ENCODE measurements around the gene PILRA. TPM values are rescaled to one million over a fixed set of nuclear protein-coding genes. Genes with fewer than 3 reads are reported as not detected.
"Not testable (repeated sequence)": the region's sequence is repeated elsewhere in the genome, so short reads cannot be mapped to it uniquely, and the experiment has no call there.

PILRA gene
- total RNA-seq, 4 donors from 2014 or later = 0.62 to 5.4 (median 2.0) TPM

GRCh38 chr7:100378114-100378755 is 4.9 kb downstream of the PILRA start:
- Histone ChIP-seq H3K36me3 (no peaks in the 10 kb centered on the region), H3K27ac (no peak overlapping the region), H3K4me1 (no peaks in the 10 kb centered on the region), H3K9me3 (no peaks in the 10 kb centered on the region), H3K27me3 (no peaks in the 10 kb centered on the region), H3K4me3 (no peak overlapping the region)
- intact Hi-C loops (cut with DNase I; ENCODE audit: low total_unique reads) = no loop called here
- in situ Hi-C loops (cut with MboI; ENCODE audit: low sequenced_read_pairs in 4 of 4) = no loop called here
- ATAC-seq = no peak
- TF ChIP-seq POLR2A (IDR thresholded peaks at IDR 0.05) = no peak
- no peak for TF ChIP-seq CTCF (IDR thresholded peaks at IDR 0.05 in 4 of 5, conservative IDR thresholded peaks at IDR 0.05 in 1 of 5)
- DNase-seq = no peak

- H3K9me3 ChIP-seq = no peaks in the 10 kb centered on the region
- no peak for DNase-seq
- no peaks in the 10 kb centered on the region for H3K27me3 ChIP-seq
- no peaks in the 10 kb centered on the region for H3K36me3 ChIP-seq
- TF ChIP-seq POLR2A (IDR thresholded peaks at IDR 0.05) (no peak), CTCF (IDR thresholded peaks at IDR 0.05 in 4 of 5, conservative IDR thresholded peaks at IDR 0.05 in 1 of 5) (no peak)
- intact Hi-C loops (cut with DNase I; ENCODE audit: low total_unique reads) = no loop called here
- peaks cover 0 to 7% of the 10 kb centered on the region in 2 donors for H3K4me1 ChIP-seq
- H3K4me3 ChIP-seq = no peak overlapping the region
- in situ Hi-C loops (cut with MboI; ENCODE audit: low sequenced_read_pairs in 4 of 4) = no loop called here
- H3K27ac ChIP-seq = no peak overlapping the region
- ATAC-seq = no peak
These were observed 6.9 kb downstream of the PILRA start for GRCh38 chr7:100380196-100380595.

- intact Hi-C loops (cut with DNase I; ENCODE audit: low total_unique reads); ATAC-seq; H3K9me3 ChIP-seq; H3K4me3 ChIP-seq; DNase-seq; H3K27me3 ChIP-seq; in situ Hi-C loops (cut with MboI; ENCODE audit: low sequenced_read_pairs in 4 of 4); H3K27ac ChIP-seq; H3K36me3 ChIP-seq: not testable (repeated sequence)
- H3K4me1 ChIP-seq = peaks cover 0 to 13% of the 10 kb centered on the region in 2 donors
These were observed 8.4 kb downstream of the PILRA start for GRCh38 chr7:100381531-100382233.

GRCh38 chr7:100382234-100382853 is 9.1 kb downstream of the PILRA start:
- ATAC-seq; H3K36me3 ChIP-seq; H3K4me3 ChIP-seq; H3K27ac ChIP-seq; H3K27me3 ChIP-seq; H3K9me3 ChIP-seq; in situ Hi-C loops (cut with MboI; ENCODE audit: low sequenced_read_pairs in 4 of 4); DNase-seq; intact Hi-C loops (cut with DNase I; ENCODE audit: low total_unique reads): not testable (repeated sequence)
- H3K4me1 ChIP-seq = peaks cover 0 to 19% of the 10 kb centered on the region in 2 donors

GRCh38 chr7:100384628-100385294 is 11.5 kb downstream of the PILRA start:
- peak overlapping the region in 1 of 4 donors; percentile 18 for H3K27ac ChIP-seq
- DNase-seq (no peak), ATAC-seq (no peak)
- H3K27me3 ChIP-seq = no peaks in the 10 kb centered on the region
- no peaks in the 10 kb centered on the region for H3K9me3 ChIP-seq
- TF ChIP-seq POLR2A (IDR thresholded peaks at IDR 0.05) (no peak), CTCF (IDR thresholded peaks at IDR 0.05 in 4 of 5, conservative IDR thresholded peaks at IDR 0.05 in 1 of 5) (no peak)
- peaks cover 0 to 19% of the 10 kb centered on the region in 2 donors for H3K4me1 ChIP-seq
- H3K36me3 ChIP-seq = no peaks in the 10 kb centered on the region
- no peak overlapping the region for H3K4me3 ChIP-seq
- intact Hi-C loops (cut with DNase I; ENCODE audit: low total_unique reads) (no loop called here), in situ Hi-C loops (cut with MboI; ENCODE audit: low sequenced_read_pairs in 4 of 4) (no loop called here)

All from gastrocnemius medialis (tissue), 4 donors.